ENCODE measurements around the gene FBXL19.

- TF ChIP-seq CTCF (conservative IDR thresholded peaks at IDR 0.05 in 1 of 2, IDR thresholded peaks at IDR 0.05 in 1 of 2; ENCODE audit: extremely low read depth in 1 of 2, insufficient read depth in 1 of 2, low read depth in 1 of 2, low read length in 2 of 2) (no peak), EZH2 (IDR thresholded peaks at IDR 0.05; ENCODE audit: borderline replicate concordance, low read length) (no peak)
Measured at GRCh38 chr16:30996985-30997724, 73.8 kb downstream of the FBXL19 start.
